Heart left ventricle (tissue), 16 donors: ENCODE measurements around the gene TACR2. TPM values are rescaled to one million over a fixed set of nuclear protein-coding genes. Genes with fewer than 3 reads are reported as not detected.

Experiments
- ATAC-seq, 4 donors: fragments of 200-7000 bp; cut with Tn5 transposase; one replicate each; pipeline ENCODE4 v1.9.1; 2020 to 2022; ENCODE audit warnings: moderate library complexity in 4 of 4, mild to moderate bottlenecking in 3 of 4, moderate number of reproducible peaks in 1 of 4
- DNase-seq, 5 donors: peaks; one replicate each; pipeline ENCODE4 v3.0.0-alpha.2; 2020
- H3K27ac ChIP-seq, 12 donors: fragments of 200-600 bp; sonication (generic) in 4 of 12; one replicate each; pipeline versions ENCODE4 v1.5.0 to v1.8.0; 2016 to 2022; ENCODE audit warnings: mild to moderate bottlenecking in 2 of 12
- H3K27me3 ChIP-seq, 9 donors: fragments of 200-600 bp; sonication (generic) in 2 of 9; one replicate each; pipeline versions ENCODE4 v1.5.1 to v1.8.0; 2016 to 2022; ENCODE audit warnings: mild to moderate bottlenecking in 3 of 9
- H3K36me3 ChIP-seq, 9 donors: fragments of 200-600 bp; sonication (generic) in 2 of 9; one replicate each; pipeline versions ENCODE4 v1.5.0 to v1.8.0; 2018 to 2022; ENCODE audit warnings: mild to moderate bottlenecking in 2 of 9
- H3K4me1 ChIP-seq, 12 donors: fragments of 200-600 bp; sonication (generic) in 4 of 12; one replicate each; pipeline versions ENCODE4 v1.5.0 to v1.8.0; 2016 to 2022; ENCODE audit warnings: mild to moderate bottlenecking in 3 of 12
- H3K4me3 ChIP-seq, 12 donors: fragments of 200-600 bp; sonication (generic) in 4 of 12; one replicate each; pipeline versions ENCODE4 v1.5.0 to v1.8.0; 2017 to 2022; ENCODE audit warnings: mild to moderate bottlenecking in 9 of 12, moderate library complexity in 4 of 12
- H3K9me3 ChIP-seq, 12 donors: fragments of 200-600 bp; sonication (generic) in 4 of 12; one replicate each; pipeline versions ENCODE4 v1.5.0 to v1.8.0; 2016 to 2022; ENCODE audit warnings: mild to moderate bottlenecking in 1 of 12
- POLR2A ChIP-seq, 2 donors: fragments of 450-650 bp; IDR thresholded peaks; one replicate each; pipeline ENCODE4 v1.6.1; 2017; ENCODE audit warnings: antibody characterized with exemption in 2 of 2, mild to moderate bottlenecking in 2 of 2, moderate library complexity in 2 of 2
- WGBS, 4 donors: extraction: QIAGEN DNeasy Blood & Tissue Kit in 2 of 4; methylation state at CpG; one replicate each; pipeline versions ENCODE4 v1.1.5 to v1.1.7; 2013 to 2018; 5-methylcytosine and 5-hydroxymethylcytosine counted together
- intact Hi-C, 10 donors: fragments of 100-400 bp; cut with DNase I; formaldehyde crosslinking; loops; one replicate each; pipeline versions ENCODE4 v1.11.1 to v1.14.2; 2022
- polyA plus RNA-seq, 2 donors: library from polyadenylated mRNA; stranded (reverse); fragments of 200-250 nt; gene quantifications; one replicate each; pipeline ENCODE4 v1.2.3, GENCODE V29; 2013
- total RNA-seq, 9 donors: library from RNA; depleted of rRNA in 2 of 9; stranded (reverse); fragments of >200 nt in 2 of 9; fragmentation: NEBNext Ultra II Directional in 3 of 9; extraction: Animal tissue kit (Norgen Biotek cat#: 25700) in 3 of 9; gene quantifications; one replicate each; pipeline versions ENCODE4 v1.1.0 to v1.2.4, GENCODE V29; 2016 to 2023
- TF ChIP-seq, protein P1 (sequence below), 12 donors: fragments of 200-600 bp; sonication (generic) in 4 of 12; IDR thresholded peaks; one replicate each; pipeline versions ENCODE4 v1.5.0 to v1.8.0; 2018 to 2022; ENCODE audit warnings: antibody characterized with exemption in 12 of 12, mild to moderate bottlenecking in 5 of 12
- donor health status: ischemic (EF 13 %, LVEDD 7.1; RV severe dilation, severe dysfunction).
- donor health status: healthy with polysubstance abuse.
- donor health status: DM: no; HTN: yes; CAD: no.
- donor health status: DM: no; HTN: no; CAD: no.
- donor health status: ischemic (EF 25% LVEDD 6.9; RV normal size, moderate dysfunction).
- donor health status: ischemic (EF 25% LVEDD 5.7; RV mildly dilated, moderate dysfunction).
- donor health status: healthy.
- donor health status: DM: yes; HTN: yes; CAD: no.
- donor health status: ischemic (EF 35%, LVEDD 5.7; RV mildly dilated, moderate dysfunction).
- donor health status: nonischemic (EF 11% LVEDD 7.7; RV severe dilation, severe dysfunction).
- donor health status: DM: yes; HTN: yes; CAD: no.
- donor health status: PGD.
- donor health status: ischemic (EF 29% LVEDD 5.4; RV normal size, mild dysfunction).
- donor health status: nonischemic (EF 23%, LVEDD 6.1; RV moderate dilation, normal function).

The TACR2 gene
- total and polyA plus RNA-seq, 11 donors = 0.11 to 0.39 (median 0.23) TPM; not detected in 5

DNA sequence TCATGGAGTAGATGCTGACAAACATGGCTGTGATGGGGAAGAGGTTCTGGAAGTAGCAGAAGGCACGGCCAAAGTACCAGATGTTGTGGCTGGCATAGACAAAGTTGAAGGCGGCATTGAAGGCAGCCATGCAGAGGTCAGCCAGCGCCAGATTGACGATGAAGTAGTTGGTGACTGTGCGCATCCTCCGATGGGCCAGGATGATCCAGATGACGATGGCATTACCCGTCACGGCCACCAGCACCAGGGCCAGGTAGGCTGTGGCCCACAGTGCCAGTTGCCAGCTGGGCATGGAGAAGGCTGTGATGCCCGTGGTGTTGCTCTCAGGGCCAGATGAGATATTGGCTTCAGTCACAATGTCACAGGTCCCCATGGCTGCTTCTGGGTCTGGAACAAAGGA lies 767 bp downstream of the TACR2 start:
- ATAC-seq (no peak), DNase-seq (peak in 1 of 5 donors; percentile 15)
- intact Hi-C loops = no loop called here
- WGBS, 4 donors = 92 to 97% (median 94%) methylated on average over 8 to 10 of the region's 10 CpGs
- Histone ChIP-seq H3K36me3 (no peaks in the 10 kb centered on the region), H3K4me1 (peaks cover 0 to 7% (median 0%) of the 10 kb centered on the region in 12 donors), H3K9me3 (no peaks in the 10 kb centered on the region), H3K27me3 (no peaks in the 10 kb centered on the region), H3K27ac (peak overlapping the region in 1 of 12 donors; percentile 93), H3K4me3 (no peak overlapping the region)
- TF ChIP-seq, protein P1, sequence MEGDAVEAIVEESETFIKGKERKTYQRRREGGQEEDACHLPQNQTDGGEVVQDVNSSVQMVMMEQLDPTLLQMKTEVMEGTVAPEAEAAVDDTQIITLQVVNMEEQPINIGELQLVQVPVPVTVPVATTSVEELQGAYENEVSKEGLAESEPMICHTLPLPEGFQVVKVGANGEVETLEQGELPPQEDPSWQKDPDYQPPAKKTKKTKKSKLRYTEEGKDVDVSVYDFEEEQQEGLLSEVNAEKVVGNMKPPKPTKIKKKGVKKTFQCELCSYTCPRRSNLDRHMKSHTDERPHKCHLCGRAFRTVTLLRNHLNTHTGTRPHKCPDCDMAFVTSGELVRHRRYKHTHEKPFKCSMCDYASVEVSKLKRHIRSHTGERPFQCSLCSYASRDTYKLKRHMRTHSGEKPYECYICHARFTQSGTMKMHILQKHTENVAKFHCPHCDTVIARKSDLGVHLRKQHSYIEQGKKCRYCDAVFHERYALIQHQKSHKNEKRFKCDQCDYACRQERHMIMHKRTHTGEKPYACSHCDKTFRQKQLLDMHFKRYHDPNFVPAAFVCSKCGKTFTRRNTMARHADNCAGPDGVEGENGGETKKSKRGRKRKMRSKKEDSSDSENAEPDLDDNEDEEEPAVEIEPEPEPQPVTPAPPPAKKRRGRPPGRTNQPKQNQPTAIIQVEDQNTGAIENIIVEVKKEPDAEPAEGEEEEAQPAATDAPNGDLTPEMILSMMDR (IDR thresholded peaks at IDR 0.05) = no peak
- TF ChIP-seq POLR2A (IDR thresholded peaks at IDR 0.05) = no peak

DNA sequence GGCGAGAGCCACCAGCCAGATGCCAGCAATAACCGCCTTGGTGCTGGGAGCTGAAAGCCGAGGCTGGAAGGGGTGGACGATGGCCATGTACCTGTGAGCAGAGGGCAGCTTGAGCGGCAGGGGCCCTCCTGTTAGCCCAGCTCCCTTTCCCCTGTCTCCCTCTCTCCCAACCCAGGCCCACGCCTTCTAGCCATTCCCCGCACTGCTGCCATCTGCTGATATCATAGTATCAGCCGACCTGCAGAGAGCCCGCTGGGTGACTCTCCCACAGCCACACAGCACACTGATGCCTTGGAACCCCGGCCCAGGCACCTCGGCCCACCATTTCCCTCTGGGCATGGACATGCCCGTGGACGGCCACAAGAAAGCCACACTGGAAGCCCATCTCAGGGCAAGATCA lies 1.7 kb downstream of the TACR2 start:
- Histone ChIP-seq H3K36me3 (no peaks in the 10 kb centered on the region), H3K27ac (peak overlapping the region in 1 of 12 donors; percentile 93), H3K9me3 (no peaks in the 10 kb centered on the region), H3K27me3 (no peaks in the 10 kb centered on the region), H3K4me3 (no peak overlapping the region), H3K4me1 (peaks cover 0 to 7% (median 0%) of the 10 kb centered on the region in 12 donors)
- ATAC-seq = no peak
- WGBS, 4 donors = 84 to 92% (median 86%) methylated on average over 10 to 13 of the region's 13 CpGs
- intact Hi-C loops = no loop called here
- no peak for TF ChIP-seq POLR2A (IDR thresholded peaks at IDR 0.05)
- TF ChIP-seq, protein P1 (IDR thresholded peaks at IDR 0.05) = no peak
- no peak for DNase-seq

DNA sequence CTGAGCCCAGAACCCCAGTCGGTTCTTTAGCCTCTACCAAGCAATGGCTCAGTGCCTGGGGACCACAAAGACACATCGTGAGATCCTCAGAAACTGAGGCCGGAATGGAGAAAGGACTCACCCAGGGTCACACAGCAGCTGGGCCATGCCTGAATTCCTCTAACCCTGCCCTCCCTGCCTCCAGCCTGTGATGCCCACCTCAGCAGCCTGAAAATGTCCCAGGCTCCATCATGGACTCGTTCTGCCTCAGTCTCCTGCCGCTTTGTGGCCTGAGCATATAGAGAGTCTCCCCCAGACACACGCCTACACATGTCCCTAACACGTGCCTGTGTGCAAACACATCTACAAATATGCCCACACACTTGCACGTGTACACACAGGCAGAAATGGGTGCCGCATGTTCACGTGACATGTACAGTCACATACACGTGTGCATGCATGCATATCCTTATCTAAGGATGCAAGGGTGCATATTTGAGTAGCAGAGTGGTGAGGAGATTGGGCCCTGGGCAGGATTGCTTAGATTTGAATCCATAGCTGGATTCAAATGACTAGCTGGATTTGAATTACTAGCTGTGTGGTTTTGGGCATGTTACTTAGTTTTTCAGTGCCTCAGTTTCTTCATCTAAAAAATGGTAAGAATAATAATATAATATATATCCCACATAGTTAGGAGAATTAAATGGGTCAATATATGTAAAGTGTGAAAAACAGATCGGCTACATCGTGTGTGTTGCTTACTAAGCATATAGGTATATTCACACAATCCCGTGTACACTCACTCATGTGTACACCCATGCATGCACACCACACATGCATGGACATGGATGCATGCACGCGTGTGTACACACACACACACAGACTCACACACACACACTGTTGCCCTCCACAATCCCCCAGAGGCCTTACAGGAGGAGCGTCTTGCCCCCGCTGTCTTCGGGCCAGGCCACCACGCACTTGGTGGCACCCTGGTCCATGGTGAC lies 2.4 kb downstream of the TACR2 start:
- Histone ChIP-seq H3K4me3 (no peak overlapping the region), H3K4me1 (peaks cover 0 to 11% (median 2%) of the 10 kb centered on the region in 12 donors), H3K36me3 (no peaks in the 10 kb centered on the region), H3K27me3 (no peaks in the 10 kb centered on the region), H3K27ac (peak overlapping the region in 1 of 12 donors; percentile 93), H3K9me3 (no peaks in the 10 kb centered on the region)
- DNase-seq (peak in 1 of 5 donors; percentile 17), ATAC-seq (no peak)
- 88 to 93% (median 90%) methylated on average over 20 of the region's 20 CpGs for WGBS, 4 donors
- intact Hi-C loops = loop anchor here in 4 of 10 donors (5.0 kb wide), 2 partner anchors 177 to 223 kb away; no protein-coding TSS in a partner anchor
- TF ChIP-seq POLR2A (IDR thresholded peaks at IDR 0.05) = no peak

DNA sequence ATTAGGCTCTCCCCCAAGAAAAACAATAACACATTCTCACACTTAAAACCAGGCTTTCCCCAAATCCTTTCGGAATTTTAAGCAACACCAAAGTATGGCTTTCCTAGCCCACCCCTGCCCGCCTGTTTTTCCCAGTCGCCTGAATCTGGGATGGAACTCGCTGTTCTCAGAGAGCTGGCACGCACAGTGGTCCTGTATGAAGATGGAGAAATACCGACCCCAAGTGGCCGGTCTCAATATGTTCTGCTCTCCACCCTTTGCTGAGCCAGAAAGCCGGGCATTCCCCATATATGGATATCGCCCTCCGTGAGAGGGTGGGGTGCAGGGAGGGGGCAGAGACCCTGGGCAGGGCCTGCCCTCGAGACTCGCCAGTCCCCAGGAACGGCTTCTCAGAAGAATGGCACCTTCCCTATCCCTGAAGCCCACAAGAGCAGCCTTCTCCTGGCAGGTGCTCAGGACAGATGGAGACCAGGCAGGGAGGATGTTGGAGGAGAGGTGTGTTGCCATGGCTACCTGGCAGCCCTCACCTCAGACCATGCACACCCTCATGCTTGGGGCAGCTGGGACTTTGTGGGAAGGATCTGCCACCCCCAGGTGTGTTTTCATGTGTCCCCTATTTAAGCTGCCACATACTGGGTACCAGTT lies 3.4 kb downstream of the TACR2 start:
- 2 to 9% (median 6%) methylated on average over 8 to 13 of the region's 13 CpGs for WGBS, 4 donors
- peaks cover 0 to 18% (median 8%) of the 10 kb centered on the region in 12 donors for H3K4me1 ChIP-seq
- H3K4me3 ChIP-seq = no peak overlapping the region
- no peaks in the 10 kb centered on the region for H3K9me3 ChIP-seq
- ATAC-seq = peak; percentile 31 to 48 (median 39)
- H3K36me3 ChIP-seq = no peaks in the 10 kb centered on the region
- intact Hi-C loops = loop anchor here in 4 of 10 donors (5.0 kb wide), 2 partner anchors 176 to 224 kb away; no protein-coding TSS in a partner anchor
- H3K27ac ChIP-seq = peak overlapping the region in 1 of 12 donors; percentile 93
- TF ChIP-seq, protein P1 (IDR thresholded peaks at IDR 0.05) = peak; percentile 37 to 74 (median 63)
- TF ChIP-seq POLR2A (IDR thresholded peaks at IDR 0.05) = no peak
- peak in 4 of 5 donors; percentile 63 to 79 (median 70) for DNase-seq
- H3K27me3 ChIP-seq = no peaks in the 10 kb centered on the region
